PC-3 (cell line): Measurements from ENCODE around the gene IL19. TPM values are rescaled to one million over a fixed set of nuclear protein-coding genes. Genes with fewer than 3 reads are reported as not detected.

Experiments used
- ATAC-seq: fragments of 200-7000 bp; cut with Tn5 transposase; 2 replicates; pipeline ENCODE4 v1.9.1; 2020; ENCODE audit warnings: mild to moderate bottlenecking, moderate library complexity
- BruUV-seq: library from RNA; stranded (reverse); fragments of 400-500 nt; replicated peaks from 2 replicates; lab custom pipeline; 2021; lab: Mats Ljungman, UMichigan
- CTCF ChIA-PET: fragments of 300-600 bp; sonication (Branson Sonifier 250); formaldehyde crosslinking; loops from one replicate; lab custom pipeline; 2022; ENCODE audit warnings: antibody characterized with exemption; lab: Charles Lee
- POLR2A ChIA-PET: fragments of 300-600 bp; sonication (Branson Sonifier 250); formaldehyde crosslinking; loops from one replicate; lab custom pipeline; 2022; ENCODE audit warnings: antibody characterized with exemption; ENCODE audit not compliant: unreplicated experiment; lab: Charles Lee
- DNase-seq: peaks from one replicate; pipeline ENCODE4 v3.0.0-alpha.2; 2015
- H2AFZ ChIP-seq: fragments of 300-600 bp; sonication (generic); 2 replicates; pipeline ENCODE4 v1.6.0; 2016; ENCODE audit warnings: antibody characterized with exemption, low read length
- H3F3A ChIP-seq: fragments of 300-600 bp; sonication (generic); one replicate; pipeline ENCODE4 v1.6.0; 2017; ENCODE audit warnings: antibody characterized with exemption, low read length, control low read depth, mild to moderate bottlenecking; ENCODE audit not compliant: unreplicated experiment
- H3K27ac ChIP-seq: fragments of 300-600 bp; sonication (generic); 2 replicates; pipeline ENCODE4 v1.5.1; 2016; ENCODE audit warnings: mild to moderate bottlenecking, low read length
- H3K27me3 ChIP-seq: fragments of 300-600 bp; sonication (generic); 2 replicates; pipeline ENCODE4 v1.6.1; 2016; ENCODE audit warnings: low read length, mixed read lengths
- H3K36me3 ChIP-seq: fragments of 300-600 bp; sonication (generic); 2 replicates; pipeline ENCODE4 v1.6.1; 2016; ENCODE audit warnings: low read depth, mixed run types, low read length, mixed read lengths
- H3K4me1 ChIP-seq: fragments of 300-600 bp; sonication (generic); 2 replicates; pipeline ENCODE4 v1.5.1; 2016; ENCODE audit warnings: low read length; ENCODE audit not compliant: insufficient read depth
- H3K4me2 ChIP-seq: fragments of 300-600 bp; sonication (generic); 2 replicates; pipeline ENCODE4 v1.6.0; 2016; ENCODE audit warnings: low read length
- H3K4me3 ChIP-seq: fragments of 300-600 bp; sonication (generic); 2 replicates; pipeline ENCODE4 v1.5.1; 2016; ENCODE audit warnings: mild to moderate bottlenecking, low read length, mixed read lengths
- H3K79me2 ChIP-seq: fragments of 300-600 bp; sonication (generic); 2 replicates; pipeline ENCODE4 v1.6.1; 2017; ENCODE audit warnings: low read length, mixed read lengths
- H3K9ac ChIP-seq: fragments of 300-600 bp; sonication (generic); 2 replicates; pipeline ENCODE4 v1.6.0; 2016; ENCODE audit warnings: mild to moderate bottlenecking, low read length
- H3K9me2 ChIP-seq: fragments of 300-600 bp; sonication (generic); replicated peaks from 2 replicates; pipeline ENCODE4 v1.6.1; 2016; ENCODE audit warnings: mixed run types, low read length, mixed read lengths
- H3K9me3 ChIP-seq: fragments of 300-600 bp; sonication (generic); 2 replicates; pipeline ENCODE4 v1.6.1; 2016; ENCODE audit warnings: low read length, mixed read lengths
- H4K20me1 ChIP-seq: fragments of 300-600 bp; sonication (generic); 2 replicates; pipeline ENCODE4 v1.6.1; 2016; ENCODE audit warnings: low read length, mixed read lengths
- CTCF ChIP-seq: fragments of 300-600 bp; sonication (generic); conservative IDR thresholded peaks from 2 replicates; pipeline ENCODE4 v1.5.1; 2017; ENCODE audit warnings: antibody characterized with exemption, low read depth, mild to moderate bottlenecking, low read length
- EZH2 ChIP-seq: fragments of 300-600 bp; sonication (generic); IDR thresholded peaks from one replicate; pipeline ENCODE4 v1.6.1; 2017; ENCODE audit warnings: antibody characterized with exemption, mild to moderate bottlenecking, low read length; ENCODE audit not compliant: unreplicated experiment
- EZH2phosphoT487 ChIP-seq: fragments of 300-600 bp; sonication (generic); IDR thresholded peaks from 2 replicates; pipeline ENCODE4 v1.6.1; 2018; ENCODE audit warnings: mild to moderate bottlenecking, antibody characterized with exemption, low read length, borderline replicate concordance
- intact Hi-C: fragments of 100-400 bp; cut with micrococcal nuclease; formaldehyde crosslinking; loops from 2 replicates; pipeline ENCODE4 v1.9.0; 2023
- total RNA-seq: library from RNA; depleted of rRNA; stranded (reverse); fragments of >200 nt; gene quantifications from 2 replicates; pipeline ENCODE4 v1.2.3, GENCODE V29; 2014

IL19 gene
- total RNA-seq, 1 experiment from 2014 or later = not detected

- POLR2A ChIA-PET = no interaction called here
- no TSS peak for BruUV-seq
- H4K20me1 ChIP-seq = no peaks in the 10 kb centered on the region
- no peaks in the 10 kb centered on the region for H3K36me3 ChIP-seq
- H3F3A ChIP-seq = no peaks in the 10 kb centered on the region
- H3K4me1 ChIP-seq = no peaks in the 10 kb centered on the region
- no peaks in the 10 kb centered on the region for H3K9me3 ChIP-seq
- H3K27me3 ChIP-seq = peaks cover 13% of the 10 kb centered on the region; the same call in 1 of the 2 replicates
- TF ChIP-seq EZH2 = no peak
- no peak for TF ChIP-seq CTCF
- no peak for TF ChIP-seq EZH2phosphoT487
- no peak overlapping the region for H3K27ac ChIP-seq
- H3K4me2 ChIP-seq = no peak overlapping the region
- ATAC-seq = peak; percentile 18; the same call in 1 of the 2 replicates
- DNase-seq = no peak
- H3K9me2 ChIP-seq = no peaks in the 10 kb centered on the region
- H3K9ac ChIP-seq = no peak overlapping the region
- H2AFZ ChIP-seq = no peak overlapping the region
- intact Hi-C loops = no loop called here
- CTCF ChIA-PET = interaction anchor here (0.6 kb wide), 1 partner anchor 24 kb away, joined by 5 read pairs; no protein-coding TSS in a partner anchor
- H3K79me2 ChIP-seq = no peaks in the 10 kb centered on the region
- no peak overlapping the region for H3K4me3 ChIP-seq
Observed at GRCh38 chr1:206826394-206826793, 55.8 kb downstream of the IL19 start.

- no peaks in the 10 kb centered on the region for H3K9me2 ChIP-seq
- POLR2A ChIA-PET = no interaction called here
Observed at GRCh38 chr1:206828061-206828460, 57.5 kb downstream of the IL19 start.

More at GRCh38 chr1:206828061-206828460, 57.5 kb downstream of the IL19 start:
- intact Hi-C loops = no loop called here
- TF ChIP-seq EZH2phosphoT487 = no peak
- TF ChIP-seq EZH2 = no peak
- TF ChIP-seq CTCF = no peak
- DNase-seq (no peak), ATAC-seq (no peak)
- no peaks in the 10 kb centered on the region for H3K79me2 ChIP-seq
- no peak overlapping the region for H3K9ac ChIP-seq
- no peaks in the 10 kb centered on the region for H3K9me3 ChIP-seq
- H2AFZ ChIP-seq = no peak overlapping the region
- no peaks in the 10 kb centered on the region for H3F3A ChIP-seq
- no peak overlapping the region for H3K4me3 ChIP-seq
- H3K36me3 ChIP-seq = no peaks in the 10 kb centered on the region
- H3K27me3 ChIP-seq = peaks cover 30% of the 10 kb centered on the region
- H3K4me2 ChIP-seq = no peak overlapping the region
- CTCF ChIA-PET = no interaction called here
- BruUV-seq = no TSS peak
- H3K4me1 ChIP-seq = no peaks in the 10 kb centered on the region
- H3K27ac ChIP-seq = no peak overlapping the region
- no peaks in the 10 kb centered on the region for H4K20me1 ChIP-seq
